ENCODE results near the gene RNPEPL1. TPM values are rescaled to one million over a fixed set of nuclear protein-coding genes. Genes with fewer than 3 reads are reported as not detected.

The RNPEPL1 gene
- total RNA-seq, 1 experiment from 2014 or later: 18.1 TPM

GRCh38 chr2:240590681-240591111 is 22.4 kb downstream of the RNPEPL1 start:
- DNase-seq (ENCODE audit: low read depth): no peak

DNA sequence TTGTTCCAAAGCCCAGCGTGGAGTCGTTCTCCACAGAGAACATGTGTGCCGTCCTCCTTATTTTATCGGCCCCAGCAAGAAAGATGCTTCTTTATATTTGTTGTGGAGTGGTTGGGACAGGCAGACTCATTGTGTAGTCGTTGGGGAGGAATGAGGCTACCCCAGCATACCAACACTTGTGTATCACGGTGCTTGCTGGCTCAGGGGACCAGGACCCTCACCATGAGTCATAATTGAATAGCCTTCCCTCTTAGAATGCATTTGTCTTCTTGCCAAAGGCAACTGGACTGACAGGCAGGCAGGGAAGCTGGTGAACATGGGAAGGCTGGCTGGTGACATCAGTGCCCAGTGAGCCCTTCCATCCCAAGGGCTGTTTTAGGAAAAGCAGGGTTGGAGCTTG is 22.9 kb downstream of the RNPEPL1 start:
- DNase-seq (ENCODE audit: low read depth): no peak

- DNase-seq (ENCODE audit: low read depth): no peak
These were observed 23.5 kb downstream of the RNPEPL1 start for GRCh38 chr2:240591784-240592183.

DNA sequence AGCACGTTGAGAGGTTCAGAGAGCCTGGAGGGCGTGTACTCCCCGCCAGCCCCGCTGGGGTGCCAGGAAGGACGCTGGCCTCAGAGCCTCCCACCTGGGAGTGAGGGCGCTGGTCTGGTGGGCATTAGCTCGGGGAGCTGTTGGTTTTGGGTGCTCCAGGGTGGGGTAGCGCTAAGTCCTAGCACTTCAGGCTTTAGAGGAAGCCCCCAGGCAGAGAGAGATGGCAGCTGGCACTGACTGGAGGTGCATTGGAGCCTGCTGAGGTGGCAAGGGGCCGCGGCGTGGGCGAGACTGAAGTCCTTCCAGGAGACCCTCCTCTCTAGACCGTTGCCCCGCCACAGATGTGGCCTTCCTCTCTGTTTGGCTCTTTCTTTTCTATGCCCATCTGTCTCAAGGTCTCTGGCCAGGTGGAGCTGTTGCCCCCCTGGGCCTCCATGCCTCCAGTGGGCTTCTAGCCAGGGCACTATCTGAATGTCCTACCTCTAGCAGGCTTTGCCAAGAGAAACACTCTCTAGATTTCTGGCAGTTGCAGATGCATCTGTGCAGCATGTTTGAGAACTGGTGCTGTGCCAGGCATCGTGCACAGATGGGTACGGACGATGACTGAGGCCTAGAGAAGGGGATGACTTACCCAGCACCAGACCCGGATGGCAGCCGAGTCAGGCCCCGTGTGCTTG is 24.9 kb downstream of the RNPEPL1 start:
- DNase-seq (ENCODE audit: low read depth): no peak

DNA sequence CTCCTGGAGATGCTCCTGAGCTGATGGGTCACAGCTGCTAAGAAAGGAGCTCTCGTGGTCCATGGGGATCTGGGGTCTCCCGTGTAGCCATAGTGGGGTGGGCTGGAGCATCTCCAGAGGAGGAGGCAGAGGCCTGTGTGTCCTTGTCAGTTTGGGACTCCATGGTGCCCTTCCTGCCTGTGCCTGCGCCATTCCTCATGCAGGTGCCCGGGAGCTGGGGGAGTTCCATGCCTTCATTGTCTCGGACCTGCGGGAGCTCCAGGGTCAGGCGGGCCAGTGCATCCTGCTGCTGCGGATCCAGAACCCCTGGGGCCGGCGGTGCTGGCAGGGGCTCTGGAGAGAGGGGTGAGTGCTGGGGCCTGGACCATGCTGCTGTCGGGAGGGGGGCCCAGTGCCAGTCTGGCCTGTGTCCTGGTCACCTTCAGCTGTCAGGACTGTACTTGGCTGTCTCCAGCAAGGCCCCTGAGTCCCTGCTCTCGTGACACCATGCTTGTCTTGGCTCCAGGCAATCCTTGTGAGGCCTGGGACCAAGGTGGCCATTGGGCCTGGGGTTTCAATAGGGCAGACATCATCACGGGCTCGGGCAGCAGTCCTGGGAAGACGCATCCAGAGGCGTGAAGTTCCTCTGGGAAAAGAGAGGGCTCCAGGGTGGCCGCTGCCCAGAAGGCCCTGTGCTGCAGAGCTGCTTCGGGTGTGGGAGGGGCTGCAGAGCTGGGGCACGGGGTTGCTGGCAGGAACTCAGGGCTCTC is 25.6 kb downstream of the RNPEPL1 start:
- no peak for DNase-seq (ENCODE audit: low read depth)

- no peak for DNase-seq (ENCODE audit: low read depth)
These were observed 26.5 kb downstream of the RNPEPL1 start for GRCh38 chr2:240594511-240595380.

DNA sequence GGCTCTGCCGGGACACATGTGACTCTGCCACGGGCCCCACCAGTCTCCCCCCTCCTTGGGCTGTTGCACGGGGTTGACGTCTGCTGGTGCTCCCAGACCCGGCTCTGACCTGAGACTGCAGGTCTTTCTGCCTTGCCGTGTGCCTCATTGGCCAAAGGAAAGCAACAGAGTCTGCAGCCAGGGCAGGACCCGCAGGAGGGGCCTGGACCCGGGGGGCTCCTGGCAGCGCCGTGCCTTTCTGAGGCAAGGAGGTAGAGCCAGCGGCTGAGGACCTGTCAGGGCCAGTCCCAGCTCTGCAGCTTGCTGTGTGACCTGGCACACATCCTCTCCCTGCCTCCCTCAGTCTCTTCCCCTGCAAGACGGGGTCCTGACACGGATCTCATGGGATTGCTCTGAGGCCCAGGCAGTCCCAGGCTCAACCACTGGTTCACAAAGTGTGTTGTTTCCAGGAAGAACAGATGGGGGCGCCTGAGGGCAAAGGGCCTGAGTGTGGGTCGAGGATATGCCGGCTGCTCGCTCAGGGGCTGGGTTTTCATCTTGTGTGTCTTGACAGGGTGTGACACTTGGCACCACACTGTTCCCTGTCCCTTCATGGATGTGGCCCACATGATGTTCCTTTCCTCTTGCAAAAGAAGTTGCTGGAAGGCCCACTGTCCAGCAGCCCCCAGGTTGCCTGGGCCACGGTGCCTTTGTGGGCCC is 27.2 kb downstream of the RNPEPL1 start:
- no peak for DNase-seq (ENCODE audit: low read depth)

- no peak for DNase-seq (ENCODE audit: low read depth)
These were observed 27.8 kb downstream of the RNPEPL1 start for GRCh38 chr2:240596080-240596460.

GRCh38 chr2:240596491-240596931 is 28.2 kb downstream of the RNPEPL1 start:
- DNase-seq (ENCODE audit: low read depth): no peak

GRCh38 chr2:240597054-240597418 is 28.8 kb downstream of the RNPEPL1 start:
- DNase-seq (ENCODE audit: low read depth): no peak

DNA sequence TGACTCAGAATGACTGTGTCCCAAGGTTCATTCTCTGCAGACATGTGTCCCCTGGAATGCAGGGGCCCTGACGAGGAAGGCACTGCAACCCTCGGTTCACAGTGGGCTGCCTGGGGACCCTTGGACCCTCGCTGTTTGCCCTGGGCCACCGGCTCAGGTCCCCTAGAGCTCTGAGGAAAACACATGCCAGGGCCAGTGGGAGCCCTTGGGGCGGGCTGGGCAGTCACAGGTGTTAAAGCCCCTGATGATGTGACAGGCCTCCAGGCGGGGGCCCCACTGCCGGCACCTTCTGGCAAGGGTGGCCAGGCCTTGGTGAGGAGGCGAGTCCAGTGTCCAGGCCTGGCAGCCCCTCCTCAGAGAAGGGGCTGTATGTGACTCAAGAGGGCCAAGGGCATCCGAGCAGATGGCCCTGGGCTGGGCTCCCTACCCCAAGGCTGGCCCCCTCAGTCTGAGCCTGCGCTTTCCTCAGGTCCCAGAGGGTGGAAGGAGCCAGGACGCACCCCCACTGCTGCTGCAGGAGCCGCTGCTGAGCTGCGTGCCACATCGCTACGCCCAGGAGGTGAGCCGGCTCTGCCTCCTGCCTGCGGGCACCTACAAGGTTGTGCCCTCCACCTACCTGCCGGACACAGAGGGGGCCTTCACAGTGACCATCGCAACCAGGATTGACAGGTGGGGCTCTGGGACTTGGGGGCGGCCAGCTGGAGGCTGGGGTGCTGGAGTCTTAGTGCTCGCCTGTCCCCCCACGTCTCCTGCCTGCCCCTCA is 29.3 kb downstream of the RNPEPL1 start:
- DNase-seq (ENCODE audit: low read depth): no peak

- no peak for DNase-seq (ENCODE audit: low read depth)
These were observed 30.1 kb downstream of the RNPEPL1 start for GRCh38 chr2:240598311-240598911.

GRCh38 chr2:240599141-240599583 is 30.9 kb downstream of the RNPEPL1 start:
- no peak for DNase-seq (ENCODE audit: low read depth)

DNA sequence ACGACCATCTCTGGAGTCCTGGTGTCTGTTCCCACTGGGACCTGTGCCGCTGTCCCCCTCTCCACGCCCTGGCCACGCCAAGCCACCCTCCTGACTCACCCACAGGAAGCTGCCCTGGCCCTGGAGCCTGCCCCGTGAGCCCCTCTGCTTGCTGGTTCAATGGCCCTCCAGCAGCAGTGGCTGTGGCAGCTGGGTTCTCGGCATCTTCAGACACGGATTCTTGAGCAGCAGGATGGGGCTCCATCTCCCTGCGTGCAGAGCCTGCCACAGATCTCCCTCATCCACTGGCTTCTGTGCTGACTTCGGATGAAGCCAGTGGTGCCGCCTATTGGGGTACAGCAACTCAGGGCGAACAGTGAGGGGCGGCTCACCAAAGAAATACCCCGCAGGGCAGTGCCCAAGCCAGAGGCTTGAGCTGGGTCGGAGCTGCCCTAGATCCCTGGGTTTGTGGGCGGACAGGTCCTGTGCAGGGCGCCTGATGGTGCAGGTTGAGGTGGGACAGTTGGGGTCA is 32.2 kb downstream of the RNPEPL1 start:
- DNase-seq (ENCODE audit: low read depth): no peak

DNA sequence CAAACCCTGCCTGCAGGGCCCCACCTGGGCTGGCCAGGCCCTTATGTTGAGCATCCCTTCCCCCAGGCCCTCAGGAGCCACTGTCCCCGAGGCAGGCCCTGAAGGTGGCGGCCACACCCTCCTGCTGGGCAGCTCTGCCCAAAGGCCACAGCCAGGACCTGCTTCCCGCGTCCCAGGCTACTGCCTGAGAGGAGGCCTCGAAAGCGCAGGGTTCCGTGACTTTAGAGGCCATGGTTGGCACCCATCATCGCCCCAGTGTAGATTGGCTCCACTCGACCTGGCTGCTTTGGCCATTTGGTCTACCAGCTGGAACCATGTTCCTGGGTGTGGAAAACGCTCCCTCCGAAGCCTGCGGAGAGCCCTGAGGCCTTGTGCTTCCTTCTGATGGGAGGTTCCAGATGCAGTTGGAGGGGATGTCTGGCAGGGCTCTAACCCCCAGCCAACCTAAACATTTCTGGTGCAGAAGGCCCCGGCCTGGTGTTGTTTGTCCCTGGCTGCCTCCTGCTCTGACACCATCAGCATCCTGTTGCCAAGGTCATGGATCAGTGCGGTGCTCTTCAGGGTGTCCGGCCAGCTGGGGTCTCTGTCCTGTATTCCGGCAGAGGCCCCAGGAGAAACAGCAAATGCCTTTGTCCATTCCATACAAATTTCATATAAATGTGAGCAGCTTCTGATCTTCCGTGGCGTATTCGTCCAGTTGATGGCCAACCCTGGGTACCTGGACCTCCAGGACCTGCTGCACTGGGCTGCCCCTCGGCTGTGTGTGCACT is 33.0 kb downstream of the RNPEPL1 start:
- no peak for DNase-seq (ENCODE audit: low read depth)

DNA sequence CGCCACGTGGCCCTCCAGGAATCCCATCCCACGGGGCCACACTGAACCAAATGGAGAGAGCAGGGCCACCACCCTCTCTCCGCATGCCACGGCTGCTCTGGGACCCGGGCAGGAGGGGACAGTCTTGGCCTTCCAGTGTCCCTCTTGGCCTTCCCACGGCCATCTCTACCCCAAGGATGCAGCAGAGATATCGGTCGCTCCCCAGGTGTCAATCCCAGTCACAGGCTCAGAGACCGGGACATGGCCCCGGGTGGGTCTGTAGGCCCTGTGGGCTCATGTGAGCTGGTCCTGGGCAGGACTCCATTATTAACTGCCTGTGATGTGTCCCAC is 33.5 kb downstream of the RNPEPL1 start:
- DNase-seq (ENCODE audit: low read depth): no peak

DNA sequence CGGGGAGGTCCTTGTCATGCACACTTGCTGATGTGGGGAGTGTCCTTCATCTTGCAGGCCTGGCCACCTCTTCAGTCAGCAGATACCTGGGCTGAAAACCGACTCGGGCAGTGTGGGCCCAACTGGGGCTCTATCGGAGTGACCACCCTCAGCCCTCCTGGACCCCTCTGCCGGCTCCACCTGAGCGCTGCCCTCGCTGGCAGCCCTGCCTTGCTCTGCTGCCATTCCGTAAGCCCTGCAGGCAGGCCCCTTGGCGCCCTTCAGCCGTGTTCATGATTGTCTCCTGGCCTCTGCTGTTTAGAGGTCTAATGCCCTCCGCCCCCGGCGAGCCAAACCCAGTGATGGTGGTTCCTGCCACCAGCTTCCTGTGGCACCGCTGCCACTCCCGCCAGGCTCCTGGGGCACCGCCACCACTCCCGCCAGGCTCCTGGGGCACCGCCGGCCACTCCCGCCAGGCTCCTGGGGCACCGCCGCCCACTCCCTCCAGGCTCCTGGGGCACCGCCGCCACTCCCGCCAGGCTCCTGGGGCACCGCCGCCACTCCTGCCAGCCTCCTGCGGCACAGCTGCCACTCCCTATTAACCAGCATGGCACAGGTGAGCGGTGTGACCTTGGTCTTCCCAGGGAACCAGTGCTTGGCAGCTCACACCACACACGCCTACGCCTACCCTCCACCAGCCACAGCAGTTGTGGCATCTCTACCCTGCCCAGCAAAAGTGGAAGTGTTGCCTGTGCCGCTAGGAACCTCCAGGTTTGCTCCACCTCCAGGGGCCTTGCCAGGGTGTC is 34.2 kb downstream of the RNPEPL1 start:
- no peak for DNase-seq (ENCODE audit: low read depth)

DNA sequence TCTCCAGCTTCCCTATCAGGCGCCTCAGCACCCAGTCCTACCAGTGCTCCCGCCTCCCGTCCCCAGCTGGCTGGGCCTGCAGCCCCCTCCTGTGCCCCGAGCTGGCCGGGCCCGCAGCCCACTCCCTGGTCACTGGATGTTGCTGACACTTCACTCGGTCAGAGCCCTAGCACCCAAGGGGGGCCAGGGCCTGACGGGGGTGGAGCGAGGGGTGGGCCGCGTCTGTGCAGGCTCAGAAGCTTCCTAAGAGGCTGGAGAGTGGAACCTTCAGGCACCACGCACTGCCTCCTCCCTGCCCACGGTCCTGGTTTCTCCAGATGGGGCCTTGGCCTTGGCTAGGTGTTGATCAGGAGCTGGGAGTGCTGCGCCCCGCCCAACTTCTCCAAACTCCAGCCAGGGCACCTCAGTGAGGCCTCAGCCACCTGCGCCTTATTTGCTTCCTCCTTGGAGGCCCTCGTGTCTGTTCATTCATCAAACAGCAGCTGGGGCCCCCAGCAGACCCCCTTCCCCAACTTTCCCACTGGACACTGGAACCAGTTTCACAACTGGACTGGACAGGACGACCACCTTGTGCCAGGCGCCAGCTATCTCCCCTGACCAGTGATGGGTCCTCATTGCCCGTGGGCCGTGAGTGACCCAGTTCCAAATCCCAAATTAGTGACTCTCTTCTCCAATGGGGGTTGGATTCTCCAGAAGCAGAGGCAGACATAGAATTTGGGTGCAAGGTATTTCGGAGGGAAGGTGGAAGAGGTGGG is 35.0 kb downstream of the RNPEPL1 start:
- DNase-seq (ENCODE audit: low read depth): no peak

Data from M059J (cell line).